ENCODE data around the gene PLSCR5.
A peak's percentile ranks its signal among the peaks of the same experiment; 100 is the strongest.

Gene PLSCR5

GRCh38 chr3:146585156-146585555, 20.0 kb downstream of the PLSCR5 start:
- no peak overlapping the region for H3K9ac ChIP-seq (ENCODE audit: low read length)
- H3K27me3 ChIP-seq (ENCODE audit: control insufficient read depth, insufficient read depth, low read length) = no peaks in the 10 kb centered on the region
- no peak overlapping the region for H3K4me3 ChIP-seq (ENCODE audit: low read depth, low read length)
- peaks cover 29% of the 10 kb centered on the region for H3K9me3 ChIP-seq (ENCODE audit: control insufficient read depth, insufficient read depth, low read depth, low read length)
- peaks cover 3% of the 10 kb centered on the region; the same call in 1 of the 2 replicates for H3K4me1 ChIP-seq (ENCODE audit: control insufficient read depth, insufficient read depth, low read length)
- H3K27ac ChIP-seq (ENCODE audit: low read depth, low read length) = no peak overlapping the region
- peaks cover 14% of the 10 kb centered on the region; the same call in 1 of the 2 replicates for H3K36me3 ChIP-seq (ENCODE audit: control insufficient read depth, insufficient read depth, low read length)

GRCh38 chr3:146581951-146582467, 23.1 kb downstream of the PLSCR5 start:
- Histone ChIP-seq H3K36me3 (ENCODE audit: control insufficient read depth, insufficient read depth, low read length) (peaks cover 14% of the 10 kb centered on the region; the same call in 1 of the 2 replicates), H3K27me3 (ENCODE audit: control insufficient read depth, insufficient read depth, low read length) (no peaks in the 10 kb centered on the region), H3K4me3 (ENCODE audit: low read depth, low read length) (peak overlapping the region; percentile 25; the same call in 1 of the 2 replicates), H3K9ac (ENCODE audit: low read length) (no peak overlapping the region), H3K27ac (ENCODE audit: low read depth, low read length) (peak overlapping the region; percentile 39; the same call in 1 of the 2 replicates), H3K4me1 (ENCODE audit: control insufficient read depth, insufficient read depth, low read length) (peaks cover 3% of the 10 kb centered on the region; the same call in 1 of the 2 replicates), H3K9me3 (ENCODE audit: control insufficient read depth, insufficient read depth, low read depth, low read length) (peaks cover 29% of the 10 kb centered on the region)

DNA sequence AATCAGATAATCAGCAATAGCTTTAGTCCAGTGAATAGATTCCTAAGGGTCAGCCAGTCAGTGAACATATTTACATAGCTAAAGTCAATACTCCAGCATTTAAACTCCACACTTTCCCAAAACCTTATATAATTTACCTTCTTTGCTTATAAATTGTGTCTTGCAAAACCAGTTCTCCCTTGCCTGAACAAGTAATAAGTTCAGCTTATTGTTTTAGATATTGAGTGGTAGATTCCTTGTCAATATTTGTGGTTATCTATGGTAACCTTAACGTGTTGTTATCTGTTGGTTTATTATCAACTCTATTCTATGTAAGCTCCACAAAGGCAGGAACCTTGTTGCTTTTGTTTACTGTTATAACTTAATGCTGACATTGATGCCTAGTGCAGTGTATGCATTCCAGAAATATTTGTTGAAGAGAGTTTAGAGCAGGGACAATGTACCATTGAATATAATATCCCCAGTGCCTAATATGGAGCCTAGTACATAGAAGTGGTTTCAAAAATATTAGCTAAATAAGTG, 24.0 kb downstream of the PLSCR5 start:
- H3K4me3 ChIP-seq (ENCODE audit: low read depth, low read length) = no peak overlapping the region
- H3K4me1 ChIP-seq (ENCODE audit: control insufficient read depth, insufficient read depth, low read length) = peaks cover 3% of the 10 kb centered on the region; the same call in 1 of the 2 replicates
- no peak overlapping the region; the same call in 1 of the 2 replicates for H3K27ac ChIP-seq (ENCODE audit: low read depth, low read length)
- peaks cover 29% of the 10 kb centered on the region for H3K9me3 ChIP-seq (ENCODE audit: control insufficient read depth, insufficient read depth, low read depth, low read length)
- H3K9ac ChIP-seq (ENCODE audit: low read length) = no peak overlapping the region
- peaks cover 14% of the 10 kb centered on the region; the same call in 1 of the 2 replicates for H3K36me3 ChIP-seq (ENCODE audit: control insufficient read depth, insufficient read depth, low read length)
- H3K27me3 ChIP-seq (ENCODE audit: control insufficient read depth, insufficient read depth, low read length) = no peaks in the 10 kb centered on the region

GRCh38 chr3:146577662-146578061, 27.5 kb downstream of the PLSCR5 start:
- no peak overlapping the region for H3K4me3 ChIP-seq (ENCODE audit: low read depth, low read length)
- H3K9me3 ChIP-seq (ENCODE audit: control insufficient read depth, insufficient read depth, low read depth, low read length) = peaks cover 16% of the 10 kb centered on the region
- no peaks in the 10 kb centered on the region for H3K4me1 ChIP-seq (ENCODE audit: control insufficient read depth, insufficient read depth, low read length)

DNA sequence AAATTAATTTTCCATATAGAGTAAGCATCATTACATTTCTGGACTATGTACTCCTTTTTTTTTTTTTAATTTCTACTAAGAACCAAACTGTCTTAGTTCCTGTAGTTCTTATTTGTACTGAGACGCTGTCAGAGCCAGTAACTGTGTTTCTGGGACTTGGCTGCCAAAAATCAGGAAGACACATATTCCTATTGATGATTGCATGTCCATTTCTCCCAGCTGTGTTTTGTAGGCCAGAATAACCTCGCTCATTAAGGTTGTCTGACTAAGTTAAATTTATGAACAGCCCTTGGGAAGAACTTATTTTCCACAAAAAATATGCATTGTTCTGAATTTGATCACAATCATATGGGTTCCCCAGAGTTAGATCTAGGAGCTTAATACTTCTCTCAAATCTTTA, 29.5 kb downstream of the PLSCR5 start:
- no peaks in the 10 kb centered on the region for H3K4me1 ChIP-seq (ENCODE audit: control insufficient read depth, insufficient read depth, low read length)
- no peak overlapping the region for H3K9ac ChIP-seq (ENCODE audit: low read length)
- no peak overlapping the region for H3K4me3 ChIP-seq (ENCODE audit: low read depth, low read length)
- H3K27me3 ChIP-seq (ENCODE audit: control insufficient read depth, insufficient read depth, low read length) = no peaks in the 10 kb centered on the region
- H3K9me3 ChIP-seq (ENCODE audit: control insufficient read depth, insufficient read depth, low read depth, low read length) = no peaks in the 10 kb centered on the region; the same call in 1 of the 2 replicates
- no peak overlapping the region for H3K27ac ChIP-seq (ENCODE audit: low read depth, low read length)
- H3K36me3 ChIP-seq (ENCODE audit: control insufficient read depth, insufficient read depth, low read length) = no peaks in the 10 kb centered on the region

More at GRCh38 chr3:146577662-146578061, 27.5 kb downstream of the PLSCR5 start:
- H3K36me3 ChIP-seq (ENCODE audit: control insufficient read depth, insufficient read depth, low read length) = peaks cover 7% of the 10 kb centered on the region; the same call in 1 of the 2 replicates
- H3K27ac ChIP-seq (ENCODE audit: low read depth, low read length) = no peak overlapping the region
- no peaks in the 10 kb centered on the region for H3K27me3 ChIP-seq (ENCODE audit: control insufficient read depth, insufficient read depth, low read length)
- H3K9ac ChIP-seq (ENCODE audit: low read length) = no peak overlapping the region

GRCh38 chr3:146574173-146574572, 31.0 kb downstream of the PLSCR5 start:
- Histone ChIP-seq H3K9ac (ENCODE audit: low read length) (no peak overlapping the region), H3K27me3 (ENCODE audit: control insufficient read depth, insufficient read depth, low read length) (no peaks in the 10 kb centered on the region), H3K4me1 (ENCODE audit: control insufficient read depth, insufficient read depth, low read length) (peaks cover 4% of the 10 kb centered on the region; the same call in 1 of the 2 replicates), H3K4me3 (ENCODE audit: low read depth, low read length) (no peak overlapping the region), H3K36me3 (ENCODE audit: control insufficient read depth, insufficient read depth, low read length) (no peaks in the 10 kb centered on the region), H3K9me3 (ENCODE audit: control insufficient read depth, insufficient read depth, low read depth, low read length) (no peaks in the 10 kb centered on the region), H3K27ac (ENCODE audit: low read depth, low read length) (no peak overlapping the region)

GRCh38 chr3:146569314-146569713, 35.8 kb downstream of the PLSCR5 start:
- H3K9me3 ChIP-seq (ENCODE audit: control insufficient read depth, insufficient read depth, low read depth, low read length) = no peaks in the 10 kb centered on the region
- no peaks in the 10 kb centered on the region for H3K36me3 ChIP-seq (ENCODE audit: control insufficient read depth, insufficient read depth, low read length)
- H3K9ac ChIP-seq (ENCODE audit: low read length) = no peak overlapping the region
- H3K4me3 ChIP-seq (ENCODE audit: low read depth, low read length) = no peak overlapping the region
- no peak overlapping the region for H3K27ac ChIP-seq (ENCODE audit: low read depth, low read length)
- H3K4me1 ChIP-seq (ENCODE audit: control insufficient read depth, insufficient read depth, low read length) = peaks cover 4% of the 10 kb centered on the region; the same call in 1 of the 2 replicates
- no peaks in the 10 kb centered on the region for H3K27me3 ChIP-seq (ENCODE audit: control insufficient read depth, insufficient read depth, low read length)

DNA sequence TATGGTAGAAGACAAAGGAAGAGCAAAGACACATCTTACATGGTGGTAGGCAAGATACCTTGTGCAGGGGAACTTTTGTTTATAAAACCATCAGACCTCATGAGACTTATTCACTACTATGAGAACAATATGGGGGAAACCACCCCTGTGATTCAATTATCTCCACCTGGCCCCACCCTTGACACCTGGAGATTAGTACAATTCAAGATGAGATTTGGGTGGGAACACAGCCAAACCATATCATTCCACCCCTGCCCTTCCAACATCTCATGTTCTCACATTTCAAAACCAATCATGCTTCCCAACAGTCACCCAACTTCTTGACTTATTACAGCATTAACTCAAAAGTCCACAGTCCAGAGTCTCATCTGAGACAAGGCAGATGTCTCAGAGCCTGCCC, 39.0 kb downstream of the PLSCR5 start:
- Histone ChIP-seq H3K9me3 (ENCODE audit: control insufficient read depth, insufficient read depth, low read depth, low read length) (peaks cover 3% of the 10 kb centered on the region; the same call in 1 of the 2 replicates), H3K9ac (ENCODE audit: low read length) (no peak overlapping the region)

DNA sequence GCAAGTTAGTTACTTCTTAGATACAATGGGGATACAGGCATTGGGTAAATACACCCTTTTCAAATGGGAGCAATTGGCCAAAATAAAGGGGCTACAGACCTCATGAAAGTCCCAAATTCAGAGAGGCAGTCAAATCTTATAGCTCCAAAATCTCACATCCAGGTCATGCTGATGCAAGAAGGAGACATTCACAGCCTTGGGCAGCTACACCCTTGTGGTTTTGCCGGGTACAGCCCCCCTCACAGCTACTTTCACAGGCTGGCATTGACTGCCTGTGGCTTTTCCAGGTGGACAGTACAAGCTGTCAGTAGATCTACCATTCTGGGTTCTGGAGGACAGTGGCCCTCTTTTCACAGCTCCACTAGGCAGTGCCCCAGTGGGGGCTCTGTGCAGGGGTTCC, 43.3 kb downstream of the PLSCR5 start:
- Histone ChIP-seq H3K9me3 (ENCODE audit: control insufficient read depth, insufficient read depth, low read depth, low read length) (peaks cover 15% of the 10 kb centered on the region), H3K27ac (ENCODE audit: low read depth, low read length) (no peak overlapping the region), H3K27me3 (ENCODE audit: control insufficient read depth, insufficient read depth, low read length) (no peaks in the 10 kb centered on the region), H3K4me1 (ENCODE audit: control insufficient read depth, insufficient read depth, low read length) (no peaks in the 10 kb centered on the region), H3K9ac (ENCODE audit: low read length) (no peak overlapping the region), H3K36me3 (ENCODE audit: control insufficient read depth, insufficient read depth, low read length) (no peaks in the 10 kb centered on the region), H3K4me3 (ENCODE audit: low read depth, low read length) (no peak overlapping the region)

More for the DNA sequence above, 39.0 kb downstream of the PLSCR5 start:
- Histone ChIP-seq H3K27ac (ENCODE audit: low read depth, low read length) (no peak overlapping the region), H3K27me3 (ENCODE audit: control insufficient read depth, insufficient read depth, low read length) (no peaks in the 10 kb centered on the region), H3K36me3 (ENCODE audit: control insufficient read depth, insufficient read depth, low read length) (no peaks in the 10 kb centered on the region), H3K4me1 (ENCODE audit: control insufficient read depth, insufficient read depth, low read length) (peaks cover 4% of the 10 kb centered on the region; the same call in 1 of the 2 replicates), H3K4me3 (ENCODE audit: low read depth, low read length) (no peak overlapping the region)

DNA sequence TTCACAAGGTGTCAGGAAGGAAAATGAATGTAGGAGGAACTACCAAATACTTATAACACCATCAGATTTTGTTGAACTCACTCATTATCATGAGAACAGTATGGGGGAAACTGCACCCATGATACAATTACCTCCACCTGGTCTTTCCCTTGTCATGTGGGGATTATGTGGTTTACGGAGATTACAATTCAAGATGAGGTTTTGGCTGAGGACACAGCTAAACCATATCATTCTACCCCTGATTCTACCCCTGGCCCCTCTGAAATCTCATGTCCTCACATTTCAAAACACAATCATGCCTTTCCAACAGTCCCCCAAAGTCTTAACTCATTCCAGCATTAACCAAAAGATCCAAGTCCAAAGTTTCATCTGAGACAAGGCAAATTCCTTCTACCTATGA, 43.7 kb downstream of the PLSCR5 start:
- no peak overlapping the region for H3K27ac ChIP-seq (ENCODE audit: low read depth, low read length)
- no peaks in the 10 kb centered on the region for H3K27me3 ChIP-seq (ENCODE audit: control insufficient read depth, insufficient read depth, low read length)
- H3K4me1 ChIP-seq (ENCODE audit: control insufficient read depth, insufficient read depth, low read length) = no peaks in the 10 kb centered on the region
- no peak overlapping the region for H3K4me3 ChIP-seq (ENCODE audit: low read depth, low read length)
- H3K36me3 ChIP-seq (ENCODE audit: control insufficient read depth, insufficient read depth, low read length) = no peaks in the 10 kb centered on the region
- H3K9ac ChIP-seq (ENCODE audit: low read length) = no peak overlapping the region
- H3K9me3 ChIP-seq (ENCODE audit: control insufficient read depth, insufficient read depth, low read depth, low read length) = peaks cover 16% of the 10 kb centered on the region

GRCh38 chr3:146560678-146561077, 44.5 kb downstream of the PLSCR5 start:
- no peak overlapping the region for H3K27ac ChIP-seq (ENCODE audit: low read depth, low read length)
- H3K36me3 ChIP-seq (ENCODE audit: control insufficient read depth, insufficient read depth, low read length) = no peaks in the 10 kb centered on the region
- peaks cover 22% of the 10 kb centered on the region for H3K9me3 ChIP-seq (ENCODE audit: control insufficient read depth, insufficient read depth, low read depth, low read length)
- no peak overlapping the region for H3K9ac ChIP-seq (ENCODE audit: low read length)
- no peak overlapping the region for H3K4me3 ChIP-seq (ENCODE audit: low read depth, low read length)
- H3K27me3 ChIP-seq (ENCODE audit: control insufficient read depth, insufficient read depth, low read length) = no peaks in the 10 kb centered on the region
- no peaks in the 10 kb centered on the region for H3K4me1 ChIP-seq (ENCODE audit: control insufficient read depth, insufficient read depth, low read length)

Data from HUES6 (cell line).